ENCODE data around the gene FGF12. TPM values are rescaled to one million over a fixed set of nuclear protein-coding genes. Genes with fewer than 3 reads are reported as not detected.
"Not testable (repeated sequence)": the region's sequence is repeated elsewhere in the genome, so short reads cannot be mapped to it uniquely, and the experiment has no call there.

Gene FGF12
- not detected for total RNA-seq

DNA sequence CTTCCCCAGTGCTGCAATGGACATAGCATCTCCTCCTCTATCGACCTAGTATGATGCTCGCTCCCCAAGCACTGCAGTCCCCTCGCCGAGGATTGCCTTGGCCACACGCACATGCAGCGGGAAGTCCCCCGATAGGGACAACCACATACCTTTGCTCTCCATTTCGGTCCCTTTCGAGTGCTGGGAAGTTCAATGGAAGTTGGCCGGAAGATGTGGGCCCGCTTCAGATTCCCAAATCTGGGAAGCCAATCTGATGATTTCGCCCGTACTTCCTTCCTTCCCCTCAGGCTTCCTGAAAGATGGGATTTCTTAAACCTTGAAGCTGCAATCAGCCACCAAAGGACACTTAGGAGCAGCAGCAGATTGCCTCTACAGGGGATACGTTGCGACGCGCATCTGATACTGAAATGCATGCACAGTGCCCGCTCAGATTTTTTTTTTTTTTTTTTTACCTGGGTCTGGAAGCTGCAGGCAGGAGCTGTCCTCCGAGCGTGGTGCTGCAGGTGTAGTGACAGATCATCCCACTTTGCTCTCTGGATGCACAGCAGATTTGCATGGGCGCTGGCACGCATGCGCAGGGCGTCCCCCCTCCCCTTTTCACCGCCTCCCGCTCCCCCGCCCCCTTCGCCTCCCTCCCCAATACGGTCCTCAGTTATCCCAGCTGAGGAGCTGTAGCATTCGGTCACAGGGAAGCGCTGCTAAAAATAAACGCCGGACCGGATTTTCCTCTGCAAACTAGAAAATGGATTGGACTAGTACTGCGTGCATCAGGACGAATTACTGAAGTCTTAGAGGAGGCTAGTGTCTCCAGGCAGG lies at the start of gene FGF12:
TSS of gene FGF12 (minus strand) at position 510 of the 816 bp plus-strand sequence.
- intact Hi-C loops (cut with micrococcal nuclease), result no loop called here
- Mint-ChIP-seq H3K4me3 (no peak within 1 kb of the TSS), H3K36me3 (ENCODE audit: low read depth) (no peaks in the 10 kb centered on the region), H3K27ac (no peak within 1 kb of the TSS), H3K9me3 (no peaks in the 10 kb centered on the region), H3K27me3 (peaks cover 14% of the 10 kb centered on the region), H3K4me1 (ENCODE audit: low read depth) (peaks cover 4% of the 10 kb centered on the region)
- CTCF ChIA-PET, result no interaction called here
- no peak for ATAC-seq
- TF ChIP-seq, protein P1, sequence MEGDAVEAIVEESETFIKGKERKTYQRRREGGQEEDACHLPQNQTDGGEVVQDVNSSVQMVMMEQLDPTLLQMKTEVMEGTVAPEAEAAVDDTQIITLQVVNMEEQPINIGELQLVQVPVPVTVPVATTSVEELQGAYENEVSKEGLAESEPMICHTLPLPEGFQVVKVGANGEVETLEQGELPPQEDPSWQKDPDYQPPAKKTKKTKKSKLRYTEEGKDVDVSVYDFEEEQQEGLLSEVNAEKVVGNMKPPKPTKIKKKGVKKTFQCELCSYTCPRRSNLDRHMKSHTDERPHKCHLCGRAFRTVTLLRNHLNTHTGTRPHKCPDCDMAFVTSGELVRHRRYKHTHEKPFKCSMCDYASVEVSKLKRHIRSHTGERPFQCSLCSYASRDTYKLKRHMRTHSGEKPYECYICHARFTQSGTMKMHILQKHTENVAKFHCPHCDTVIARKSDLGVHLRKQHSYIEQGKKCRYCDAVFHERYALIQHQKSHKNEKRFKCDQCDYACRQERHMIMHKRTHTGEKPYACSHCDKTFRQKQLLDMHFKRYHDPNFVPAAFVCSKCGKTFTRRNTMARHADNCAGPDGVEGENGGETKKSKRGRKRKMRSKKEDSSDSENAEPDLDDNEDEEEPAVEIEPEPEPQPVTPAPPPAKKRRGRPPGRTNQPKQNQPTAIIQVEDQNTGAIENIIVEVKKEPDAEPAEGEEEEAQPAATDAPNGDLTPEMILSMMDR (IDR thresholded peaks at IDR 0.05), result no peak
- DNase-seq, result peak; percentile 2
- POLR2A ChIA-PET, result no interaction called here

DNA sequence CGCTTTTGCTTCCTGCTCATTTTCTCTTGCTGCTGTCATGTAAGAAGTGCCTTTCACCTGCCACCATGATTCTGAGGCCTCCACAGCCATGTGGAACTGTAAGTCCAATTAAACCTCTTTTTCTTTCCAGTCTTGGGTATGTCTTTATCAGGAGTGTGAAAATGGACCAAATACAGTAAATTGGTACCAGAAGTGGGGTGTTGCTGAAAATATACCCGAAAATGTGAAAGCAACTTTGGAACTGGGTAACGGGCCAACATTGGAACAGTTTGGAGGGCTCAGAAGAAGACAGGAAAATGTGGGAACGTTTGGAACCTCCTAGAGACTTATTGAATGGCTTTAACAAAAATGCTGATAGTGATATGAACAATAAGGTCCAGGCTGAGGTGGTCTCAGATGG lies 47.0 kb upstream of the FGF12 start:
- intact Hi-C loops (cut with micrococcal nuclease); H3K36me3 Mint-ChIP-seq (ENCODE audit: low read depth); POLR2A ChIA-PET: not testable (repeated sequence)

DNA sequence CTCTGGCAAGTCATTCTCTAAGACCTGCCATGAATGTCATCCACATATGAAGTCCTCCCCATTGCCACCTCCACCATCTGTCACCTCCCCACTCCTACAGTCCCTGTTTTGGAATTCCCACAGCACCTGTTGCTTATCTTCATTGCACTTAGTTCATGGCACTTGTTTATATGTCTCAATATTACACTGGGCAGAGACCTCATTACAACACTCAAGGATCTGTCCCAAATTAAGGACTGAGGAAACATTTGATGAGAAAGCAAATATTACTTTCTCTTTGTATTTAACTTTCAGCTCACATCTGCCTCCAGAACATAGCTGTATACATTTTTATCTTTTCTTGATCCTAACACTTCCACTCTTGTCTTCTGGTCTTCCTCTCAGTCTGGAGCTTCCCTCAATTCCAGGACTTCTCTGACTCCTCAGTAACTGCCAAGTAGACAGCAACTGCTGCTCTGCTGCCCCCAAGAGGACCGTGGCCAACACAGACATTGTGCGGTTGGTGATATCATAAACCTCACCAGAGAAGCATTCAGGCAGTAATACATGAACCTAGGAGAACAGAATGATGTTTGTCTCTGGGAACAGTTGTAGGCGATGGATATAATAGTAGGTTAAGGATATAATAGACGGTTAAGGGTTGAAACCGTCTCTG lies 45.0 kb upstream of the FGF12 start:
- H3K27ac Mint-ChIP-seq, result no peak overlapping the region
- TF ChIP-seq, protein P1 (IDR thresholded peaks at IDR 0.05), result no peak
- ChIA-PET POLR2A (no interaction called here), CTCF (no interaction called here)
- H3K9me3 Mint-ChIP-seq, result peaks cover 9% of the 10 kb centered on the region
- H3K36me3 Mint-ChIP-seq (ENCODE audit: low read depth), result no peaks in the 10 kb centered on the region
- DNase-seq (peak; percentile 6), ATAC-seq (no peak)
- H3K4me3 Mint-ChIP-seq, result no peak overlapping the region
- no peaks in the 10 kb centered on the region for H3K4me1 Mint-ChIP-seq (ENCODE audit: low read depth)
- H3K27me3 Mint-ChIP-seq, result peaks cover 3% of the 10 kb centered on the region
- intact Hi-C loops (cut with micrococcal nuclease), result no loop called here

More for the DNA sequence above, 47.0 kb upstream of the FGF12 start:
- DNase-seq; H3K4me1 Mint-ChIP-seq (ENCODE audit: low read depth); H3K4me3 Mint-ChIP-seq; CTCF ChIA-PET; H3K27ac Mint-ChIP-seq; ATAC-seq; H3K9me3 Mint-ChIP-seq; H3K27me3 Mint-ChIP-seq: not testable (repeated sequence)

DNA sequence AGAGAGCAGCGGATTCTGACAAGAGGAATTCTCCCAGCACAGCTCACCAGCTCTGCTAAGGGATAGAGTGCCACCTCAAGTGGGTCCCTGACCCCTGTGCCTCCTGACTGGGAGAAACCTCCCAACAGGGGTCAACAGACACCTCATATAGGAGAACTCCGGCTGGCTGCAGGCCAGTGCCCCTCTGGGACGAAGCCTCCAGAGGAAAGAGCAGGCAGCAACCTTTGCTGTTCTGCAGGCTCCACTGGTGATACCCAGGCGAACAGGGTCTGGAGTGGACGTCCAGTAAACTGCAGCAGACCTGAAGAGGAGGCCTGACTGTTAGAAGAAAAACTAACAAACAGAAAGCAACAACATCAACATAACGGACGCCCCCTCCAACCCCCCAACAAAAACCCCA lies 31.3 kb upstream of the FGF12 start:
- Mint-ChIP-seq H3K27ac (no peak overlapping the region), H3K27me3 (peaks cover 5% of the 10 kb centered on the region), H3K4me1 (ENCODE audit: low read depth) (no peaks in the 10 kb centered on the region), H3K9me3 (no peaks in the 10 kb centered on the region), H3K4me3 (no peak overlapping the region), H3K36me3 (ENCODE audit: low read depth) (no peaks in the 10 kb centered on the region)
- POLR2A ChIA-PET, result no interaction called here
- CTCF ChIA-PET, result no interaction called here
- intact Hi-C loops (cut with micrococcal nuclease), result no loop called here
- TF ChIP-seq, protein P1 (IDR thresholded peaks at IDR 0.05), result no peak
- ATAC-seq (no peak), DNase-seq (no peak)

DNA sequence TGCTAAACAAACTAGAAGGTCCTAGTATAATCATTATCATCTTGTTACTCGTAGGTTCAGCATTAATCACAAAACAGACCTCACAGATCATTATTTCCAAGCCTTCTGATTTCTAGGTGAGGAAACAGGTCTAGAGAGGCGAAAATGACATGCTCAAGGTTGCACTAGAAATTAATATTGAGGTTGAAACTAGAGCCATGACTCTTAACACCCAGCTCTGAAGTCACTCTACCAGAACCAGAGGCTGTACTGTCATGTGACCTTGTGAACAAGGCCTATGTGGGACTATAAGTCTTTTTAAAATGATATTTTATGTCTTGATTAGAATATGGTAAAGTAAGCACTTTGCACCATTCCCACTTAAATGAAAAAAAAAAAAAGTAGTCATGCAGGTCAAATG lies 23.8 kb upstream of the FGF12 start:
- TF ChIP-seq, protein P1 (IDR thresholded peaks at IDR 0.05), result no peak
- H3K27me3 Mint-ChIP-seq, result peaks cover 5% of the 10 kb centered on the region
- ATAC-seq, result no peak
- CTCF ChIA-PET, result no interaction called here
- no peak overlapping the region for H3K27ac Mint-ChIP-seq
- no peaks in the 10 kb centered on the region for H3K9me3 Mint-ChIP-seq
- POLR2A ChIA-PET, result no interaction called here
- intact Hi-C loops (cut with micrococcal nuclease), result no loop called here
- H3K36me3 Mint-ChIP-seq (ENCODE audit: low read depth), result no peaks in the 10 kb centered on the region
- no peaks in the 10 kb centered on the region for H3K4me1 Mint-ChIP-seq (ENCODE audit: low read depth)
- H3K4me3 Mint-ChIP-seq, result no peak overlapping the region
- DNase-seq, result no peak

Data from activated CD8-positive, alpha-beta T cell treated with anti-CD3 and anti-CD28 coated beads for 36 hours (primary cell).